ENCODE measurements around the gene AKT1. TPM values are rescaled to one million over a fixed set of nuclear protein-coding genes. Genes with fewer than 3 reads are reported as not detected.

Gene AKT1
- total and polyA plus RNA-seq, 5 donors, result 101 to 154 (median 125) TPM

DNA sequence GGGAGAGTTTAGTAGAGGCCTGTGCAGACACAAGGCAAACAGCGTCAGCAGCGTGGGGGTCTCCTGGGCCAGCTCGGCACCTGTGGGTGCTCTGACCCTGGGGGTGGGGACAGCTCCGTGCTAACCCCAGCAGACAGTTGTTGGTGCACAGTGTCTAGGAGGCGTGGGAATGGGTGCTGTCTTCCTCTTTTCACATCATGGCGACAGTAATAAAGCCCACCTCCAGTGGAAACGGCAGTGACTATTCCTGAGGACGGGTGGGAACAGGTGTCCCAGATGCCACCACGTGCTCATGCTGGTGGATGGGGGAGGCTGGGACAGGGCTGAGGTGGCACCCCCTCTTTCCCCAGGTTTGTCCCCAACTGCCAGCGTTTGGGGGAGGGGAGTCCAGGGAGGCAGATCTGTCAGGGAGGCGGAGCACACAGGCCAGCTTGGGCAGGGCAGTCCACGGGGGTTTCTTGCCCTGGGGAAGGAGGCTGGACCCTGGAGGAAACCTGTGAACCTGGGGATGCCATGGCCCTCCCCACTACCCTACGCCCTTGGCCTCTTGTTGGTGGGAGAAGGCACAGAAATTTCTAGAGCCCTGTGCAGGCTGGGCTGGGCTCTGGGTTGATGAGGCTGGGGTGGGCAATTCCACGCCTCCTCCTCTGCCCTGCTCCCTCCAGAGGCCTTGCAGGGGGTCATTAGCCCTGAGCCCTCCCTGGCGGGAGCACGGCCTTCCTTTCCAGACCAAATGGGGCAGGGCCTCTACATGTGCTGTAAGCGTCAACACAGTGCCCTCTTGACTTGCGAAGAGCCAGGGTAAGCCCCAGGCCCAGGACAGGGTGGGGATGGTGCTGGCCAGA lies 9.2 kb upstream of the AKT1 start:
- H3K27ac ChIP-seq (ENCODE audit: low read length), result no peak overlapping the region
- intact Hi-C loops (cut with DNase I), result no loop called here

DNA sequence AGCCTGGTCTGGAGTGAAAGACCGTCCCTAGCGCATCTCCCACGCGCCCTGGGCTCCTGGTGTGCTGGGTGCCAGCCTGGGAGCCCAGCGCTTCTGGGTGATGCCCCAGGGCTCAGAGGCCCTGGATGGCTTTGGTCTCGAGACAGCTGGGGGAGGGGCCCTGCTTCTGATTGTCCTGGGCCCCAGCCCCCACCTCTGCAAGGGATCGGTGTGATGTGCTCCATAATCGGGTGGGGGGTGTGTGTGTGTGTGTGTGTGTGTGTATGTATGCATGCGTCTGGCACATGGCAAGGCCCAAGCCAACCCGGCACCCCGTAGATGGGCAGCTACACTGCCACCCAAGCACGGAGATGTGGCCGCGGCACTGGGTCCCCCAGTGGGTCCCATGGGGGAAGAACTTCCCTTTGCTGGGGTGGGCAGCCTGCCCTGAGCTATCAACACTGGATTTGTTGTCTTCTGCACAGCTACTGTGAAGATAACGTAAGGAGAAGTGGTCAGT lies 8.4 kb upstream of the AKT1 start:
- Histone ChIP-seq H3K4me3 (ENCODE audit: low read length) (no peak overlapping the region), H3K4me1 (ENCODE audit: control insufficient read depth, insufficient read depth, low read length) (peaks cover 2% of the 10 kb centered on the region), H3K27me3 (ENCODE audit: control insufficient read depth, insufficient read depth) (no peaks in the 10 kb centered on the region), H3K9me3 (ENCODE audit: control insufficient read depth, low read length) (no peaks in the 10 kb centered on the region), H3K27ac (ENCODE audit: low read length) (no peak overlapping the region)
- 81% methylated on average over 15 of the region's 15 CpGs for WGBS
- intact Hi-C loops (cut with DNase I), result no loop called here
- DNase-seq (peak; percentile 14 to 41 (median 36)), ATAC-seq (no peak)

More for the DNA sequence above, 9.2 kb upstream of the AKT1 start:
- Histone ChIP-seq H3K9me3 (ENCODE audit: control insufficient read depth, low read length) (no peaks in the 10 kb centered on the region), H3K4me3 (ENCODE audit: low read length) (no peak overlapping the region), H3K27me3 (ENCODE audit: control insufficient read depth, insufficient read depth) (no peaks in the 10 kb centered on the region), H3K4me1 (ENCODE audit: control insufficient read depth, insufficient read depth, low read length) (peaks cover under 1% of the 10 kb centered on the region)
- DNase-seq (peak; percentile 12 to 52 (median 45)), ATAC-seq (no peak)
- 87% methylated on average over 18 of the region's 18 CpGs for WGBS

DNA sequence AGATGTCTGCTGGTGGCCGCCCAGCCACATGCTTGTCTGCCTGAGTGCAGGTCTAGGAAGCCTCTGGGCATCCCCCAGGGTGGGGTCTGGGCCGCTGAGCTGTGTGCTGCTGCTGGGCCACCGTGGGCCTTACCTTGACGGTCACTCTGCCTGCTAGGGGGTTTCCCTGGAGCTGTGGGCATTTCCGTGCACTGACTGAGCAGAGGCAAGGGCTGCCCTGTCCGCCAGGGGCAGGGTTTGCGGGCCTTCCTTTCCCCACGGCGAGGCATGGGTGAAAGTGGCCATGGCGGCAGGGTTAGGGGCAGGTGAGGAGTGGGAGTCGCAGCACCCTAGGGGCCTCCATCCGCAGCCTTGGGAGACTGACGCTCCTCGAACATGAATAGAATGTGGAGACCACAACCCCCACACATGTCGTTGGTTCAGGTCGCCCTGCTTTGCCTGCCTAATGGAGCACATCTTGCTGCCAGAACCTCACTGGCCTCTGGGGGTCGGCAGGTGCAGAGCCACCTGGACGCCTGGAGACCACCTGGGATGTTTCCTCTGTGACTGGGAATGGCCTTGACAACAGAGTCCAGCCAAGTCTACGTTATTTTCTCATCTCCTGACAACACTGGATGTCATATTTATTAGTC lies 7.8 kb upstream of the AKT1 start:
- 87% methylated on average over 19 of the region's 19 CpGs for WGBS
- peak in 2 of 3 donors; percentile 27 to 34 for DNase-seq
- no peaks in the 10 kb centered on the region for H3K27me3 ChIP-seq (ENCODE audit: control insufficient read depth, insufficient read depth)
- no peak overlapping the region for H3K27ac ChIP-seq (ENCODE audit: low read length)
- no peak overlapping the region for H3K4me3 ChIP-seq (ENCODE audit: low read length)
- no peak for ATAC-seq
- peaks cover 2% of the 10 kb centered on the region for H3K4me1 ChIP-seq (ENCODE audit: control insufficient read depth, insufficient read depth, low read length)
- intact Hi-C loops (cut with DNase I), result no loop called here
- no peaks in the 10 kb centered on the region for H3K9me3 ChIP-seq (ENCODE audit: control insufficient read depth, low read length)

DNA sequence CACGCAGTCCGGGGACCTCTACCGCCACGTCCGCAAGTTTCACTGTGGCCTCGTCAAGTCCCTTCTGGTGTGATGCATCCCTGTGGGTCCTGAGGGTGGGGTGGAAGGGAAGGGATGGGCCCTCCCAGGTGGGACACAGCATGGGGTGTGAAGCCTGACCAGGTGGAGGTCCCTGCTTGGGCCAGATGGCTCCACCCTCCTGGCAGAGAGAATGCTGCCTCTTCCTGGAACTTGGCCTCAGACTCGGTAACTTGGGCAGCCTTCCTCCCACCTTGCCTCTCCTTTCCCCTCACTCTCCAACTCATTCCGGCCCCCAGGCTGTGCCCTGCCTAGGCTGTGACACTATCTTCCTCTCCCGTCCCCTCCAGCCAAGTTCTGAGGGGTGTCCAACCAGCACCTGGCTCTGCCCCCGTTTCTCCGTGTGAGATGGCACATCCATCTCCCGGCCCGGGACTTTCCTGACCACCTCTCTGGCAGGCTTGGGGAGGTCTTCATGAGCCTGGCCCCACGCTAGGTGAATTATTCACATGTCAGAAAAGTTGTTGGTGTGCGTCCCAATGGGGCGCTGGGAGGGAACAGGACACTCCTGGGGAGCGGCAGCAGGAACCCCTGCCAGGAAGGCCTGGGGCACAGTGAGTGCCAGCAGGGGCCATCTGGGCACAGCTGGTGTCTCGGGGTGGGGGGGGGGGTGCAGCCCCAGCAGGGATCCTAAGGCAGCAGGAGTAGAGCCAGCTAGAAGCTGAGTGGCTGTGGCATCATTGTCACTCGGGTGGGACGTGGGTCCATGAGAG lies 7.0 kb upstream of the AKT1 start:
- intact Hi-C loops (cut with DNase I), result no loop called here
- Histone ChIP-seq H3K27me3 (ENCODE audit: control insufficient read depth, insufficient read depth) (no peaks in the 10 kb centered on the region), H3K4me1 (ENCODE audit: control insufficient read depth, insufficient read depth, low read length) (peaks cover 2% of the 10 kb centered on the region), H3K9me3 (ENCODE audit: control insufficient read depth, low read length) (no peaks in the 10 kb centered on the region), H3K4me3 (ENCODE audit: low read length) (no peak overlapping the region), H3K27ac (ENCODE audit: low read length) (no peak overlapping the region)
- no peak for ATAC-seq
- WGBS, result 92% methylated on average over 20 of the region's 20 CpGs
- DNase-seq, result peak in 2 of 3 donors; percentile 41 to 49

DNA sequence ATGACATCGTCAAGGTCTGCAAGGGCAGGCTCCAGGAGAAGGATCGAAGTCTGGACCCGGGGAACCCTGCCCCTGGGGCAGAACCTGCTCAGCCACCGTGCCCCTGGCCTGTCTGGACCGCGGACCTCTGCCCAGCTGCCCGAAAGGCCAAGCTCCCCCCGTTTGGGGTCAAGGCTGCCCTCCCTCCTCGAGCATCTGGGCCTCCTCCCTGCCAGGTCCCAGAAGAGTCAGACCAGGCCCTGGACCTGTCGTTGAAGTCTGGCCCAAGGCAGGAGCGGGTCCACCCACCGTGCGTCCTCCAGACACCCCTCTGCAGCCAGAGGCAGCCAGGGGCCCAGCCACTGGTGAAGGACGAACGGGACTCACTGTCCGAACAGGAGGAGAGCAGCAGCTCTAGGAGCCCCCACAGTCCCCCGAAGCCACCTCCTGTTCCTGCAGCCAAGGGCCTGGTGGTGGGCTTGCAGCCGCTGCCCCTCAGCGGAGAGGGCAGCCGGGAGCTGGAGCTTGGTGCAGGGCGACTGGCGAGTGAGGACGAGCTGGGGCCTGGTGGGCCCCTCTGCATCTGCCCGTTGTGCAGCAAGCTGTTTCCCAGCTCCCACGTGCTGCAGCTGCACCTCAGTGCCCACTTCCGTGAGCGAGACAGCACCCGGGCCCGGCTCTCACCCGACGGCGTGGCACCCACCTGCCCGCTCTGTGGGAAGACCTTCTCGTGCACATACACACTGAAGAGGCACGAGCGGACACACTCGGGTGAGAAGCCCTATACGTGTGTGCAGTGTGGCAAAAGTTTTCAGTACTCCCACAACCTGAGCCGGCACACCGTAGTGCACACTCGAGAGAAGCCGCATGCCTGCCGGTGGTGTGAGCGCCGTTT lies 6.2 kb upstream of the AKT1 start:
- H3K4me3 ChIP-seq (ENCODE audit: low read length), result peak overlapping the region; percentile 69
- H3K27me3 ChIP-seq (ENCODE audit: control insufficient read depth, insufficient read depth), result no peaks in the 10 kb centered on the region
- peak in 2 of 3 donors; percentile 53 to 70 for DNase-seq
- H3K9me3 ChIP-seq (ENCODE audit: control insufficient read depth, low read length), result no peaks in the 10 kb centered on the region
- no peak for ATAC-seq
- intact Hi-C loops (cut with DNase I), result no loop called here
- H3K4me1 ChIP-seq (ENCODE audit: control insufficient read depth, insufficient read depth, low read length), result peaks cover 2% of the 10 kb centered on the region
- H3K27ac ChIP-seq (ENCODE audit: low read length), result no peak overlapping the region
- WGBS, result 83% methylated on average over 45 of the region's 45 CpGs

DNA sequence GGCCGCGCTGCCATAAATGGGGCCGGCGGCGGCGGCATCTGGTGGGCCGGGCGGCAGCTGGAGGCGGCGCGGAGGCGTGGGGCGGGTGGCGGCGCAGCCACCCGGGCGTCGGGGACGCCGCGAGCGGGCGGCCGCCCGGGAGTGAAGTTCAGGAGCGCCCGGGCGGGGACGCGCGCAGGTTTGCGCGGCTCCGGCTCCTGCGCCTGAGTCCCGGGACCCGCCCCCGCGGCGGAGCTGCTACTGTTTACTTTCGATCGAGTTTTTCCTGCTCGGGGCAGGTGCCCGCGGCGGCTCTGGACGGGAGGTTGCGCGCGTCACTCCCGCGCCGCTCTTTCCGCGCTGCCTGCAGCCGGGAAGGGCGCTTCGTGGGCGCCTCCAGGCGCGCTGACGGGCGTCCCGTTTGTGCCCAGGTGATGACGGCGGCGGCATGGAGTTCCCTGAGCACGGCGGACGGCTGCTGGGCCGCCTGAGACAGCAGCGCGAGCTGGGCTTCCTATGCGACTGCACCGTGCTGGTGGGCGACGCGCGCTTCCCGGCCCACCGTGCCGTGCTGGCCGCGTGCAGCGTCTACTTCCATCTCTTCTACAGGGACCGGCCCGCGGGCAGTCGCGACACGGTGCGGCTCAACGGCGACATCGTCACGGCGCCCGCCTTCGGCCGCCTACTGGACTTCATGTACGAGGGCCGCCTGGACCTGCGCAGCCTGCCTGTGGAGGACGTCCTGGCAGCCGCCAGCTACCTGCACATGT lies 5.4 kb upstream of the AKT1 start, which contains the start of gene ZBTB42:
TSS of gene ZBTB42 (plus strand) at position 331 of the 749 bp plus-strand sequence. CDS start at position 428, 97 bp downstream.
- Histone ChIP-seq H3K9me3 (ENCODE audit: control insufficient read depth, low read length) (no peaks in the 10 kb centered on the region), H3K27ac (ENCODE audit: low read length) (peak within 1 kb of the TSS; percentile 97), H3K4me1 (ENCODE audit: control insufficient read depth, insufficient read depth, low read length) (peaks cover 3% of the 10 kb centered on the region), H3K27me3 (ENCODE audit: control insufficient read depth, insufficient read depth) (no peaks in the 10 kb centered on the region), H3K4me3 (ENCODE audit: low read length) (peak within 1 kb of the TSS; percentile 69)
- peak in 2 of 3 donors; percentile 60 to 91 for DNase-seq
- WGBS, result 2% methylated on average over 105 of the region's 105 CpGs
- ATAC-seq, result peak; percentile 17 to 31
- intact Hi-C loops (cut with DNase I), result no loop called here

DNA sequence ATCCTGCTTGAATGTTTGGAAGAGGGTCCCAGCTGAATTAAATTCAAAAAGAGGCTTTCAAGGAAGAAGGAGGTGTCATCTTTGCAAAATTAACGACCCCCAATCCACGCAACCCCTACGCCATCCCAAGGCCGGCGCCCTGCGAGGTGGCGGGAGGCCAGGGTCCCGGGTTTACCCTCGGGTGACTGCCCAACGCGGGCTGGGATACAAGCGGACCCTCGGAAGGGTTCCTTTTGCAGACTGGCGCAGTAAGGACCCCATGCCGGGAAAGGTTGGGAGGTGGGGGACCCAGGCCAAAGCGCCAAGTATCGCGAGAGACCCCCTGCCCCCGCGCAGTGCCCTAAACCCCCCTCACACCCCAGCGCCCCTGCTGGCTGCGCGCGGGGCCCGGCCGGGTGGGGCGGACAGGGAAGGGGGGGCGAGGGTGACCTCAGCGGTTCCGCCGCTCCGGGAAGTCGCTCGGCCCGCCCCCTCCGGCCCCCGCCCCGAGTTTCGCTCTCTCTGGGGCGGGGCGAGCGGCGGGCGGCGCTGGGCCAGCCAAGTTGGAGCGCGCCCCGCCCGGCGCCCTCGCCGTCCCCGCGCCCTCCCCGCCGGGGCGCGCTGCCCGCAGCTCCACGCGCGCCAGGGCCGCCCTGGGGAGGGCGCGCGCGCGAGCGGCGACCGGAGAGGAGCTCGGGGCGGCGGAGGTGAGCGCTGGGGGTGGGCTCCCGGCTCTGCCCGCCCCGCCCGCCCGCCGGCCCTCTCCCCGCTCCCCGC lies 4.6 kb upstream of the AKT1 start:
- no peaks in the 10 kb centered on the region for H3K27me3 ChIP-seq (ENCODE audit: control insufficient read depth, insufficient read depth)
- no peaks in the 10 kb centered on the region for H3K9me3 ChIP-seq (ENCODE audit: control insufficient read depth, low read length)
- intact Hi-C loops (cut with DNase I), result no loop called here
- peak; percentile 93 to 97 (median 97) for DNase-seq
- H3K4me1 ChIP-seq (ENCODE audit: control insufficient read depth, insufficient read depth, low read length), result peaks cover 4% of the 10 kb centered on the region
- ATAC-seq, result peak; percentile 85 to 86
- H3K4me3 ChIP-seq (ENCODE audit: low read length), result peak overlapping the region; percentile 69
- H3K27ac ChIP-seq (ENCODE audit: low read length), result peak overlapping the region; percentile 97
- 2% methylated on average over 71 of the region's 83 CpGs for WGBS

DNA sequence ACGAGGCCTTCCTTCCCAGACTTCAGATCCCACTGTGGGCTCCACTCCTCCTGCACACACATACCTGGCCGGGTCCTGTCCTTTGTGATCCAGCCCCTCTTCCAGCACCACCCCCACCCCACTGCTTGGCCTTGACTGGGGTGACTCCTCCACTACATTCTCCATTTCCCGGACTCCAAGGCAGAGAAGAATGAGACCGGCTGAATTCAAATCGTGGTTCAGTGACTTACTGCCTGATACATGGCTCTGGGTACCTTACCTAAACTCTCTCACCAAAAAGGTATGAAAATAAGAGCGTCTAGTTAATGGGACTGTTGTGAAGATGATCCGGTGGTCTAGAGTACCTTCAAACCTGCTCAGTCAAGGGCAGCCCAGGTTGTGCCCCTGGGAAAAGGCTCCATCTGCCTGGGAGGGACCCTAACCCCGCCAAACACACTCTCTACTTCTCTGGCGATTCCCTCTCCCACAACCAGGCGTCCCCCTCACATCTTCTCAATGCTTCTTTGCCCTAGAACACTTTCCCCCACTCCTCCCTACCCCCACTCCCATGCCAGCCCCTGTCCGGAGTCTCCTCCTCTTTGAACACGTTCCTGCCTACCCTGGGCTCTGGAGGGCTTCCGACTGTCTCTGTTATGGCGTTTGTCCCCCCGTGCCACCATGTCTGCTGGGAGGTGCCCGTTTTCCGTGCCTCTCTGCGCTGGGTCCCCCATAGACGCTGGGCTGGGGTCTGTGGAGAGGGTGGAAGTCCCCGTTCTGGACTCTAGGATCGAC lies 3.9 kb upstream of the AKT1 start:
- 35% methylated on average over 21 of the region's 21 CpGs for WGBS
- peak in 2 of 3 donors; percentile 73 for DNase-seq
- Histone ChIP-seq H3K27me3 (ENCODE audit: control insufficient read depth, insufficient read depth) (no peaks in the 10 kb centered on the region), H3K4me1 (ENCODE audit: control insufficient read depth, insufficient read depth, low read length) (peaks cover 4% of the 10 kb centered on the region), H3K9me3 (ENCODE audit: control insufficient read depth, low read length) (no peaks in the 10 kb centered on the region), H3K4me3 (ENCODE audit: low read length) (peak overlapping the region; percentile 69), H3K27ac (ENCODE audit: low read length) (peak overlapping the region; percentile 97)
- intact Hi-C loops (cut with DNase I), result no loop called here
- ATAC-seq, result peak in 1 of 2 donors; percentile 10
